K562 (cell line): ENCODE results near the gene STX2. TPM values are rescaled to one million over a fixed set of nuclear protein-coding genes. Genes with fewer than 3 reads are reported as not detected.
A peak's percentile ranks its signal among the peaks of the same experiment; 100 is the strongest.

Experiments used
- ATAC-seq: fragments of 200-7000 bp; cut with Tn5 transposase; 3 replicates; pipeline ENCODE4 v1.9.1; 2020; ENCODE audit warnings: moderate library complexity
- BruUV-seq: library from RNA; stranded (reverse); fragments of 400-500 nt; replicated peaks from 2 replicates; lab custom pipeline; 2021; lab: Mats Ljungman, UMichigan
- CTCF ChIA-PET: fragments of 300-600 bp; formaldehyde crosslinking; extraction: SDS; loops from one replicate; lab custom pipeline; 2021; ENCODE audit warnings: low intra/inter-chr PET ratio; lab: Yijun Ruan, JAX
- POLR2A ChIA-PET: fragments of 300-600, 350-650 bp; sonication (Branson Sonifier 250); formaldehyde crosslinking; extraction: SDS; loops from one replicate; lab custom pipeline; 2021; ENCODE audit warnings: antibody characterized with exemption, inconsistent platforms; lab: Yijun Ruan, JAX
- DNase-seq, 4 experiments: peaks; one replicate each; pipeline versions ENCODE4 v3.0.0 to v3.0.0-alpha.2; 2011 to 2018; ENCODE audit warnings: low spot score in 3 of 4, mixed read lengths in 3 of 4; ENCODE audit errors: extremely low read depth in 1 of 4
- FAIRE-seq: peaks from 2 replicates; lab custom pipeline; 2011; peaks lifted over from hg19 to GRCh38; lab: Jason Lieb, UNC
- H2AFZ ChIP-seq: 2 replicates; pipeline ENCODE4 v1.6.0; 2011; ENCODE audit warnings: low read depth, low read length, control low read depth, inconsistent platforms
- H3K27ac ChIP-seq: fragments of 200-600 bp; 3 replicates; pipeline ENCODE4 v1.8.0; 2011; ENCODE audit warnings: low read depth, mild to moderate bottlenecking, control low read depth, inconsistent platforms, low read length, moderate library complexity, mixed read lengths; ENCODE audit errors: extremely low read depth
- H3K27me3 ChIP-seq, 2 experiments: fragments of 300-600 bp in 1 of 2; 2 replicates in 1 of 2; 3 replicates in 1 of 2; pipeline versions ENCODE4 v1.6.0 to v1.8.0; 2011; ENCODE audit warnings: inconsistent platforms in 2 of 2, low read length in 2 of 2, mild to moderate bottlenecking in 1 of 2, mixed read lengths in 1 of 2, moderate library complexity in 1 of 2; ENCODE audit not compliant: control insufficient read depth in 2 of 2, insufficient read depth in 2 of 2
- H3K36me3 ChIP-seq: fragments of 300-600 bp; 3 replicates; pipeline ENCODE4 v1.8.0; 2011; ENCODE audit warnings: mild to moderate bottlenecking, low read length, inconsistent platforms; ENCODE audit not compliant: control insufficient read depth, insufficient read depth
- H3K4me1 ChIP-seq, 2 experiments: fragments of 200-600 bp in 1 of 2; replicated peaks in 1 of 2; 2 replicates in 1 of 2; 3 replicates in 1 of 2; pipeline versions ENCODE4 v1.5.1 to v1.8.0; 2011; ENCODE audit warnings: inconsistent platforms in 2 of 2, low read length in 2 of 2, mild to moderate bottlenecking in 1 of 2, mixed read lengths in 1 of 2, moderate library complexity in 1 of 2; ENCODE audit not compliant: control insufficient read depth in 2 of 2, insufficient read depth in 2 of 2
- H3K4me2 ChIP-seq: 2 replicates; pipeline ENCODE4 v1.6.1; 2011; ENCODE audit warnings: low read length, control low read depth, inconsistent platforms, mixed read lengths; ENCODE audit not compliant: insufficient read depth
- H3K4me3 ChIP-seq: fragments of 200-600 bp; sonication (generic), shearing (Covaris generic); 2 replicates; pipeline ENCODE4 v1.5.1; 2016; ENCODE audit warnings: control low read depth, inconsistent platforms
- H3K79me2 ChIP-seq: fragments of 200-600 bp; 3 replicates; pipeline ENCODE4 v1.8.0; 2011; ENCODE audit warnings: low read length, inconsistent platforms; ENCODE audit not compliant: control insufficient read depth, insufficient read depth
- H3K9ac ChIP-seq, 2 experiments: 2 replicates each; pipeline versions ENCODE4 v1.6.0 to v1.6.1; 2011; ENCODE audit warnings: low read depth in 2 of 2, low read length in 2 of 2, control low read depth in 1 of 2, inconsistent platforms in 1 of 2, mild to moderate bottlenecking in 1 of 2, mixed read lengths in 1 of 2; ENCODE audit not compliant: insufficient read depth in 1 of 2
- H3K9me1 ChIP-seq: one replicate; pipeline ENCODE4 v1.6.0; 2011; ENCODE audit warnings: inconsistent platforms, mild to moderate bottlenecking, low read length, moderate library complexity; ENCODE audit not compliant: control insufficient read depth, insufficient read depth
- H3K9me3 ChIP-seq: replicated peaks from 2 replicates; pipeline ENCODE4 v1.5.1; 2011; ENCODE audit warnings: low read depth, low read length, inconsistent platforms; ENCODE audit not compliant: control insufficient read depth, insufficient read depth
- H4K20me1 ChIP-seq: replicated peaks from 2 replicates; pipeline ENCODE4 v1.6.1; 2011; ENCODE audit warnings: low read length, inconsistent platforms, mixed read lengths; ENCODE audit not compliant: control insufficient read depth, insufficient read depth
- HNRNPK ChIP-seq: fragments of 200-400 bp; formaldehyde crosslinking; IDR thresholded peaks from one replicate; pipeline ENCODE4 v1.6.1; 2018; ENCODE audit warnings: mild to moderate bottlenecking, low read depth, low read length; ENCODE audit not compliant: poor library complexity, severe bottlenecking
- KDM1A ChIP-seq, 2 experiments: fragments of 450-650 bp; IDR thresholded peaks; 2 replicates each; pipeline ENCODE4 v1.6.1; 2016; ENCODE audit warnings: mild to moderate bottlenecking in 2 of 2
- NR2C2 ChIP-seq, 2 experiments: fragments of 200-800 bp in 1 of 2; sonication (Bioruptor generic) in 1 of 2; sonication (generic) in 1 of 2; formaldehyde crosslinking in 1 of 2; IDR thresholded peaks; 2 replicates each; pipeline versions ENCODE4 v1.6.1 to v1.8.0; 2016 to 2022; ENCODE audit warnings: mild to moderate bottlenecking in 1 of 2, missing compliant biosample characterization in 1 of 2, missing genetic modification characterization in 1 of 2, missing genetic modification reagents in 1 of 2
- PTRF ChIP-seq: fragments of 450-650 bp; IDR thresholded peaks from 2 replicates; pipeline ENCODE4 v1.6.1; 2016; ENCODE audit warnings: mild to moderate bottlenecking, missing genetic modification characterization, missing compliant biosample characterization
- ZBTB1 ChIP-seq: sonication (generic); formaldehyde crosslinking; IDR thresholded peaks from 2 replicates; pipeline ENCODE4 v1.8.1; 2023; ENCODE audit warnings: missing genetic modification reagents, low read depth, mild to moderate bottlenecking, borderline replicate concordance
- ZNF311 ChIP-seq: fragments of 250-450 bp; sonication (Bioruptor Pico); IDR thresholded peaks from 2 replicates; pipeline ENCODE4 v1.4.0; 2020; ENCODE audit warnings: mild to moderate bottlenecking, moderate library complexity
- ZNF445 ChIP-seq: fragments of 250-450 bp; sonication (Bioruptor Pico); IDR thresholded peaks from 2 replicates; pipeline ENCODE4 v1.4.0; 2020; ENCODE audit warnings: low read depth, mild to moderate bottlenecking, moderate library complexity
- ZNF589 ChIP-seq: fragments of 200-800 bp; sonication (Bioruptor generic); IDR thresholded peaks from 2 replicates; pipeline ENCODE4 v1.6.1; 2016; ENCODE audit warnings: low read depth, missing genetic modification characterization, missing compliant biosample characterization
- ZNF75A ChIP-seq: fragments of 450-650 bp; formaldehyde crosslinking; IDR thresholded peaks from 2 replicates; pipeline ENCODE4 v1.4.0; 2020; ENCODE audit warnings: mild to moderate bottlenecking
- WGBS: fragments of 100-300 bp; shearing (Covaris generic); methylation state at CpG from one replicate; pipeline ENCODE4 v1.1.6; 2016; ENCODE audit warnings: low coverage, mixed read lengths; ENCODE audit not compliant: insufficient coverage; ENCODE audit errors: missing lambda C conversion rate; 5-methylcytosine and 5-hydroxymethylcytosine counted together
- in situ Hi-C: fragments of 300-500 bp; cut with MboI; formaldehyde crosslinking; loops from 4 replicates; pipeline ENCODE4 v1.15.0; 2018; ENCODE audit warnings: inconsistent platforms, mixed read lengths
- intact Hi-C: fragments of 100-400 bp; cut with micrococcal nuclease; formaldehyde crosslinking; loops from 2 replicates; pipeline ENCODE4 v1.14.2; 2022
- polyA plus RNA-seq, 8 experiments: library from polyadenylated mRNA; depleted of rRNA in 4 of 8; stranded (reverse) in 5 of 8; unstranded in 3 of 8; fragments of >200 nt; fragmentation: Nextera tagmentation in 2 of 8; fragmentation: Illumina TruSeq in 1 of 8; extraction: Ambion mirVana in 2 of 8; extraction: Trizol in 1 of 8; gene quantifications; 2 replicates each; pipeline versions ENCODE4 v1.2.1 to v1.2.3, GENCODE V29; 2011 to 2014; ENCODE audit warnings: inconsistent platforms in 1 of 8, missing spikeins in 1 of 8
- total RNA-seq, 7 experiments: library from RNA; depleted of rRNA in 6 of 7; stranded (reverse); fragments of >200 nt in 6 of 7; fragmentation: Illumina TruSeq in 2 of 7; extraction: Trizol in 2 of 7; gene quantifications; 2 replicates each; pipeline versions ENCODE4 v1.2.1 to v1.2.3, GENCODE V29; 2011 to 2021; ENCODE audit warnings: low replicate concordance in 1 of 7
- TF ChIP-seq, protein P1 (sequence below): fragments of 450-650 bp; conservative IDR thresholded peaks from 2 replicates; pipeline ENCODE4 v1.6.1; 2016; ENCODE audit warnings: missing genetic modification characterization, low read depth, mild to moderate bottlenecking, missing compliant biosample characterization, moderate library complexity

Gene STX2
- total and polyA plus RNA-seq, 9 of the 15 experiments (the other 6 are each of a cell fraction or from before 2014, with no cell fraction given) = 22.2 to 54.6 (median 30.8) TPM

DNA sequence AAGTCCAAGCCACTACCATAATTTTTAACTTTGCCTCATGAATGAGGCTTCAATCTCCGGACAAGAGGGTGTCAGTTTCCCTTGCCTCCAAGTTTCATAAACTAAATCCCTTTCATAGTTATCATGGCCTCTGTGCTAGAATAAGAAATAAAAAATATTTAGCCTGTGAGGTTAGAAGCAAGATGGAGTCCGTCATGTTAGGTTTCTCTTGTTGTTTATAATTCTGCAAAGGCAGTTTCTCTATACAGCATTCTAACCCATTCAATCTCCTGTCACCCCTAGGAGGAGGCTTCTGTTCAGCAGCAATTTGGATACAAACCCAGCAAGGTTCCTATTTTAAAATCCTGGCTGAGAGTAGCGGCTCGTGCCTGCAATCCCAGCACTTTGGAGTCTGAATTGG, 17.0 kb upstream of the STX2 start (continued):
- TF ChIP-seq, protein P1, sequence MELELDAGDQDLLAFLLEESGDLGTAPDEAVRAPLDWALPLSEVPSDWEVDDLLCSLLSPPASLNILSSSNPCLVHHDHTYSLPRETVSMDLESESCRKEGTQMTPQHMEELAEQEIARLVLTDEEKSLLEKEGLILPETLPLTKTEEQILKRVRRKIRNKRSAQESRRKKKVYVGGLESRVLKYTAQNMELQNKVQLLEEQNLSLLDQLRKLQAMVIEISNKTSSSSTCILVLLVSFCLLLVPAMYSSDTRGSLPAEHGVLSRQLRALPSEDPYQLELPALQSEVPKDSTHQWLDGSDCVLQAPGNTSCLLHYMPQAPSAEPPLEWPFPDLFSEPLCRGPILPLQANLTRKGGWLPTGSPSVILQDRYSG (tag) = 0 out of 2 replicates have a peak, but pooled peaks have one; percentile 19
- TF ChIP-seq NR2C2 (CRISPR knock-in tag; IDR thresholded peaks at IDR 0.05) (no peak), NR2C2 (tag; IDR thresholded peaks at IDR 0.05) (0 out of 2 replicates have a peak, but pooled peaks have one; percentile 0), ZNF311 (CRISPR knock-in tag) (peak; percentile 71), HNRNPK (no peak), ZNF445 (no peak), ZNF589 (CRISPR knock-in tag) (no peak), PTRF (tag) (peak; percentile 57), ZNF75A (no peak)

- no peak overlapping the region for H3K9ac ChIP-seq
- no peaks in the 10 kb centered on the region for H3K79me2 ChIP-seq
- no peak overlapping the region; the same call in 2 of the 3 replicates for H3K27ac ChIP-seq
- intact Hi-C loops = no loop called here
- ChIA-PET POLR2A (no interaction called here), CTCF (interaction anchor here (0.6 kb wide), 1 partner anchor 11 kb away, joined by 4 read pairs; the partner anchor contains the start of gene STX2)
- no peaks in the 10 kb centered on the region for H3K9me1 ChIP-seq
- H3K4me3 ChIP-seq = no peak overlapping the region
- in situ Hi-C loops = no loop called here
- DNase-seq (no peak), FAIRE-seq (no peak), ATAC-seq (no peak)
- no peaks in the 10 kb centered on the region for H3K36me3 ChIP-seq
- peaks cover 29 to 40% of the 10 kb centered on the region in 2 experiments; a peak in 4 of 5 replicates for H3K4me1 ChIP-seq
- no peaks in the 10 kb centered on the region for H3K27me3 ChIP-seq
- peak in 1 of 2 experiments; percentile 77; a peak in 2 of 4 replicates for TF ChIP-seq KDM1A (IDR thresholded peaks at IDR 0.05)
- no peak for TF ChIP-seq ZBTB1 (CRISPR knock-in tag)
- peak overlapping the region; percentile 60 for H2AFZ ChIP-seq
- BruUV-seq = no TSS peak
- H4K20me1 ChIP-seq = no peaks in the 10 kb centered on the region
- H3K4me2 ChIP-seq = no peak overlapping the region
- 77% methylated on average over 12 of the region's 12 CpGs for WGBS
- no peaks in the 10 kb centered on the region for H3K9me3 ChIP-seq
These were observed 11.5 kb upstream of the STX2 start for GRCh38 chr12:130850418-130851021.
